HCT116 (cell line): Measurements from ENCODE around the gene PLXNC1. TPM values are rescaled to one million over a fixed set of nuclear protein-coding genes. Genes with fewer than 3 reads are reported as not detected.

ENCODE experiments used
- ATAC-seq: fragments of 200-7000 bp; cut with Tn5 transposase; 2 replicates; pipeline ENCODE4 v1.9.1; 2020; ENCODE audit warnings: mild to moderate bottlenecking, moderate library complexity
- BruUV-seq: library from RNA; stranded (reverse); fragments of 400-500 nt; replicated peaks from 2 replicates; lab custom pipeline; 2021; lab: Mats Ljungman, UMichigan
- CTCF ChIA-PET: fragments of 300-600 bp; sonication (Branson Sonifier 250); formaldehyde crosslinking; loops from one replicate; lab custom pipeline; 2021; ENCODE audit warnings: antibody characterized with exemption; lab: Charles Lee
- POLR2A ChIA-PET: fragments of 300-600, 350-600 bp; sonication (Branson Sonifier 250); formaldehyde crosslinking; loops from one replicate; lab custom pipeline; 2021; ENCODE audit warnings: antibody characterized with exemption; lab: Charles Lee
- RAD21 ChIA-PET, 2 experiments: fragments of 300-600 bp; sonication (Branson Sonifier 250); formaldehyde crosslinking; loops; one replicate each; lab custom pipeline; 2023; ENCODE audit warnings: low total read pairs in 2 of 2; ENCODE audit not compliant: uncharacterized antibody in 2 of 2, unreplicated experiment in 2 of 2, low non-redundant PET in 1 of 2; lab: Charles Lee
- DNase-seq: peaks from one replicate; pipeline ENCODE4 v3.0.0-alpha.2; 2010; ENCODE audit warnings: low read depth, low spot score
- H2AFZ ChIP-seq: fragments of 200-600 bp; shearing (Covaris generic), sonication (generic); 2 replicates; pipeline ENCODE4 v1.6.1; 2017; ENCODE audit warnings: low read depth, mixed run types, mixed read lengths, antibody characterized with exemption, low read length; ENCODE audit not compliant: poor library complexity, severe bottlenecking
- H3K27ac ChIP-seq: 2 replicates; pipeline ENCODE4 v1.5.1; 2012; ENCODE audit warnings: low read depth, low read length
- H3K27me3 ChIP-seq: fragments of 200-600 bp; sonication (generic); 2 replicates; pipeline ENCODE4 v1.6.1; 2016; ENCODE audit warnings: mixed run types, low read length, mixed read lengths; ENCODE audit not compliant: insufficient read depth
- H3K36me3 ChIP-seq, 2 experiments: fragments of 200-500 bp in 1 of 2; fragments of 200-600 bp in 1 of 2; sonication (Bioruptor generic) in 1 of 2; sonication (generic) in 1 of 2; 2 replicates each; pipeline versions ENCODE4 v1.5.1 to v1.6.1; 2014 to 2016; ENCODE audit warnings: low read length in 2 of 2, inconsistent platforms in 1 of 2, mixed read lengths in 1 of 2, mixed run types in 1 of 2; ENCODE audit not compliant: insufficient read depth in 2 of 2, control insufficient read depth in 1 of 2
- H3K4me1 ChIP-seq, 2 experiments: fragments of 200-600 bp in 1 of 2; sonication (generic) in 1 of 2; 2 replicates each; pipeline versions ENCODE4 v1.5.1 to v1.6.1; 2012 to 2017; ENCODE audit warnings: low read length in 2 of 2, inconsistent platforms in 1 of 2, mild to moderate bottlenecking in 1 of 2, mixed read lengths in 1 of 2, mixed run types in 1 of 2, moderate library complexity in 1 of 2; ENCODE audit not compliant: insufficient read depth in 2 of 2, control insufficient read depth in 1 of 2
- H3K4me2 ChIP-seq: fragments of 200-600 bp; sonication (generic); 2 replicates; pipeline ENCODE4 v1.6.1; 2017; ENCODE audit warnings: mixed run types, low read length, mixed read lengths
- H3K4me3 ChIP-seq, 2 experiments: fragments of 200-600 bp in 1 of 2; sonication (generic) in 1 of 2; replicated peaks in 1 of 2; 2 replicates each; pipeline ENCODE4 v1.5.1; 2011 to 2016; ENCODE audit warnings: low read length in 2 of 2, control low read depth in 1 of 2, low read depth in 1 of 2, mild to moderate bottlenecking in 1 of 2, mixed read lengths in 1 of 2, mixed run types in 1 of 2
- H3K79me2 ChIP-seq: fragments of 200-600 bp; sonication (generic); 2 replicates; pipeline ENCODE4 v1.6.1; 2017; ENCODE audit warnings: mild to moderate bottlenecking, mixed run types, low read length, moderate library complexity, mixed read lengths; ENCODE audit not compliant: insufficient read depth
- H3K9ac ChIP-seq: fragments of 200-600 bp; sonication (generic); 2 replicates; pipeline ENCODE4 v1.6.1; 2016; ENCODE audit warnings: low read length, mixed read lengths
- H3K9me2 ChIP-seq: fragments of 200-600 bp; sonication (generic), shearing (Covaris generic); 2 replicates; pipeline ENCODE4 v1.6.1; 2017; ENCODE audit warnings: mixed run types, mild to moderate bottlenecking, moderate library complexity; ENCODE audit not compliant: insufficient read depth
- H3K9me3 ChIP-seq, 2 experiments: fragments of 200-500 bp in 1 of 2; fragments of 200-600 bp in 1 of 2; sonication (Bioruptor generic) in 1 of 2; sonication (generic) in 1 of 2; 2 replicates each; pipeline ENCODE4 v1.6.1; 2014 to 2017; ENCODE audit warnings: low read length in 2 of 2, mixed read lengths in 2 of 2, inconsistent platforms in 1 of 2, low read depth in 1 of 2, mild to moderate bottlenecking in 1 of 2, mixed run types in 1 of 2, moderate library complexity in 1 of 2; ENCODE audit not compliant: control insufficient read depth in 1 of 2, insufficient read depth in 1 of 2
- H4K20me1 ChIP-seq: fragments of 200-600 bp; sonication (generic), shearing (Covaris generic); 2 replicates; pipeline ENCODE4 v1.6.1; 2017; ENCODE audit warnings: mixed run types, mild to moderate bottlenecking, moderate library complexity; ENCODE audit not compliant: insufficient read depth
- EGR1 ChIP-seq: IDR thresholded peaks from 2 replicates; pipeline ENCODE4 v1.6.1; 2012; ENCODE audit warnings: low read depth
- ELF1 ChIP-seq: IDR thresholded peaks from 2 replicates; pipeline ENCODE4 v1.6.1; 2012; ENCODE audit warnings: low read depth, borderline replicate concordance
- EZH2 ChIP-seq: fragments of 200-600 bp; sonication (generic); IDR thresholded peaks from 2 replicates; pipeline ENCODE4 v1.6.1; 2017; ENCODE audit warnings: antibody characterized with exemption, mixed run types
- EZH2phosphoT487 ChIP-seq: fragments of 200-600 bp; IDR thresholded peaks from 2 replicates; pipeline ENCODE4 v1.6.1; 2018; ENCODE audit warnings: antibody characterized with exemption, borderline replicate concordance
- JUND ChIP-seq: IDR thresholded peaks from 2 replicates; pipeline ENCODE4 v1.6.1; 2012
- ZNF274 ChIP-seq: fragments of 200-500 bp; sonication (Bioruptor generic); IDR thresholded peaks from 2 replicates; pipeline ENCODE4 v1.6.1; 2014; ENCODE audit warnings: mild to moderate bottlenecking, low read depth, low read length, inconsistent platforms
- intact Hi-C: fragments of 100-400 bp; cut with micrococcal nuclease; formaldehyde crosslinking; loops from 2 replicates; pipeline ENCODE4 v1.10.0; 2022
- total RNA-seq: library from RNA; stranded (reverse); gene quantifications from one replicate; pipeline ENCODE4 v1.2.1, GENCODE V29; 2021; ENCODE audit not compliant: unreplicated experiment
- TF ChIP-seq, protein P1 (sequence below): IDR thresholded peaks from 2 replicates; pipeline ENCODE4 v1.6.1; 2011; ENCODE audit warnings: mild to moderate bottlenecking, low read length, moderate library complexity; ENCODE audit not compliant: insufficient replicate concordance; ENCODE audit errors: extremely low read depth
- TF ChIP-seq, protein P2 (sequence below), 3 experiments: fragments of 200-600 bp in 1 of 3; sonication (generic) in 1 of 3; IDR thresholded peaks in 2 of 3; conservative IDR thresholded peaks in 1 of 3; 2 replicates each; pipeline ENCODE4 v1.5.1; 2012 to 2017; ENCODE audit warnings: low read depth in 2 of 3, low read length in 2 of 3, antibody characterized with exemption in 1 of 3, borderline replicate concordance in 1 of 3, control low read depth in 1 of 3, mild to moderate bottlenecking in 1 of 3, mixed read lengths in 1 of 3, mixed run types in 1 of 3, moderate library complexity in 1 of 3; ENCODE audit not compliant: insufficient read depth in 1 of 3
- TF ChIP-seq, protein P3 (sequence below): IDR thresholded peaks from 2 replicates; pipeline ENCODE4 v1.6.1; 2012
- TF ChIP-seq, protein P4 (sequence below): IDR thresholded peaks from 2 replicates; pipeline ENCODE4 v1.6.1; 2012

The PLXNC1 gene
- total RNA-seq, 1 experiment from 2014 or later, result 0.25 TPM

DNA sequence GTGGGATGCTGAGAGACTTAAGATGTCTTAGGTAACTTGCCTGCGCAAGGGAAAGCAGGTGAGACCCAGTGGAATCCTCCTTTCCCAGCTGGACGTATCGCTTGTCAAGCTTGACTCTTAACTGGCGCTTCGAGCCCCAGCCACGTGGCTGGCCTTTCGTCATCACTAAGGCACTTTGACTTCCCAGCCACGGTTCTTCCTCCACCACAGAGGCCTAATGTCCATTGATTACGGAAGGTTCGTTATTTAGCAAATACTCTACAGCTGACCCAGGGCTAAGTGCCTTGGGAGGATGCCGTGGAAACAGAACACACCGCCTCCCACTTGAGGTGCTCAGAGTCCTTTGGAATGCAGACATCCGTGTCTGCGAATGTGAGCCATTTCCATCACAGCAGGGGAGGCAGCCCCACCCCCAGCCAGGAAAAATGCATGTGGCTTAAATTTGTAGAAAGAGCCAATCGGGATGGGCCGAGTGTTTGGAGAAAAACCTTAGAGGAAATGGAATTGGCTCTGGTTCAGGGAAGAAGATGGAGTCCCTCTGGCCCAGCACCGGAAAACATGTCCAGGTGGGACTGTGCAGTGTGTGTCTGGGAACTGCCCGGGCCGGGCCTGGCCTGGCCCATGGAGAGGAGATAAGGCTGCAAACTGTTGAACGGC is 115.7 kb downstream of the PLXNC1 start:
- Histone ChIP-seq H4K20me1 (no peaks in the 10 kb centered on the region), H3K27ac (no peak overlapping the region), H3K9ac (no peak overlapping the region), H3K9me2 (no peaks in the 10 kb centered on the region), H3K79me2 (no peaks in the 10 kb centered on the region), H3K4me1 (peaks cover 11 to 21% of the 10 kb centered on the region in 2 experiments), H3K27me3 (no peaks in the 10 kb centered on the region), H3K4me2 (no peak overlapping the region), H3K9me3 (no peaks in the 10 kb centered on the region), H2AFZ (no peak overlapping the region), H3K4me3 (no peak overlapping the region), H3K36me3 (no peaks in the 10 kb centered on the region)
- POLR2A ChIA-PET, result no interaction called here
- no TSS peak for BruUV-seq
- CTCF ChIA-PET, result no interaction called here
- TF ChIP-seq ZNF274 (no peak), JUND (no peak), EGR1 (no peak), EZH2phosphoT487 (no peak)
- TF ChIP-seq, protein P1, sequence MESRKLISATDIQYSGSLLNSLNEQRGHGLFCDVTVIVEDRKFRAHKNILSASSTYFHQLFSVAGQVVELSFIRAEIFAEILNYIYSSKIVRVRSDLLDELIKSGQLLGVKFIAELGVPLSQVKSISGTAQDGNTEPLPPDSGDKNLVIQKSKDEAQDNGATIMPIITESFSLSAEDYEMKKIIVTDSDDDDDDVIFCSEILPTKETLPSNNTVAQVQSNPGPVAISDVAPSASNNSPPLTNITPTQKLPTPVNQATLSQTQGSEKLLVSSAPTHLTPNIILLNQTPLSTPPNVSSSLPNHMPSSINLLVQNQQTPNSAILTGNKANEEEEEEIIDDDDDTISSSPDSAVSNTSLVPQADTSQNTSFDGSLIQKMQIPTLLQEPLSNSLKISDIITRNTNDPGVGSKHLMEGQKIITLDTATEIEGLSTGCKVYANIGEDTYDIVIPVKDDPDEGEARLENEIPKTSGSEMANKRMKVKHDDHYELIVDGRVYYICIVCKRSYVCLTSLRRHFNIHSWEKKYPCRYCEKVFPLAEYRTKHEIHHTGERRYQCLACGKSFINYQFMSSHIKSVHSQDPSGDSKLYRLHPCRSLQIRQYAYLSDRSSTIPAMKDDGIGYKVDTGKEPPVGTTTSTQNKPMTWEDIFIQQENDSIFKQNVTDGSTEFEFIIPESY, result no peak
- no peak for DNase-seq
- ATAC-seq, result no peak
- intact Hi-C loops, result no loop called here
- RAD21 ChIA-PET, result no interaction called here

DNA sequence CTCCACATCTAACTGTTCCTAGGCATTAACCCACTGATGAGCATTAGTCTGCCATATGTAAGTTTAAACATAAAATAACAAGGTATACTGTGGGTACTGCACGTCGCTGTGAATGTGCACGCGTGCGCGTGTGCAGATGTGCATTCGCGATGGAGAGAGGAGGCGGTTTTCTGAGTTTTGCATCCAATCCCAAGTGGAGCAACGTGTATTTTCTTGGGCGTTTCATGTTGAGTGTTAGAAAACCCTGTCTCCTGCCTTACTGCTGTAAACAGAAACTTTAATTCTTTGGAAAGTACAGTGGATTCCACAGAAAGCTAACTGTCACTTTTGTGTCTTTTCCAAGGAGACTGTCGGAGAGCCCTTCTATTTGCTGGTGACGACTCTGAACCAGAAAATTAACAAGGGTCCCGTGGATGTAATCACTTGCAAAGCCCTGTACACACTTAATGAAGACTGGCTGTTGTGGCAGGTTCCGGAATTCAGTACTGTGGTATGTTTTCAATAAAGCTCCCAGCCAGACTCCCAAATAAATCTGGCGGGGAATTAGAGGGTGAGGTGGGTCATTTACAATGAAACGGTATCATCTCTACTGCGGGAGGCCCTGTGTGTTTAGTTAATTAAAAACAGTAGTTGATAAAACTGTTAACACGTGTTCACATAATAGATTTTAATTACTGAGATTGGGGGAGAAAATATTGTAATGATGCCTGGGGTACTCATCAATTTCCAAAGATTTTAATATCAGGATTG is 116.5 kb downstream of the PLXNC1 start:
- intact Hi-C loops, result no loop called here
- TF ChIP-seq, protein P2, sequence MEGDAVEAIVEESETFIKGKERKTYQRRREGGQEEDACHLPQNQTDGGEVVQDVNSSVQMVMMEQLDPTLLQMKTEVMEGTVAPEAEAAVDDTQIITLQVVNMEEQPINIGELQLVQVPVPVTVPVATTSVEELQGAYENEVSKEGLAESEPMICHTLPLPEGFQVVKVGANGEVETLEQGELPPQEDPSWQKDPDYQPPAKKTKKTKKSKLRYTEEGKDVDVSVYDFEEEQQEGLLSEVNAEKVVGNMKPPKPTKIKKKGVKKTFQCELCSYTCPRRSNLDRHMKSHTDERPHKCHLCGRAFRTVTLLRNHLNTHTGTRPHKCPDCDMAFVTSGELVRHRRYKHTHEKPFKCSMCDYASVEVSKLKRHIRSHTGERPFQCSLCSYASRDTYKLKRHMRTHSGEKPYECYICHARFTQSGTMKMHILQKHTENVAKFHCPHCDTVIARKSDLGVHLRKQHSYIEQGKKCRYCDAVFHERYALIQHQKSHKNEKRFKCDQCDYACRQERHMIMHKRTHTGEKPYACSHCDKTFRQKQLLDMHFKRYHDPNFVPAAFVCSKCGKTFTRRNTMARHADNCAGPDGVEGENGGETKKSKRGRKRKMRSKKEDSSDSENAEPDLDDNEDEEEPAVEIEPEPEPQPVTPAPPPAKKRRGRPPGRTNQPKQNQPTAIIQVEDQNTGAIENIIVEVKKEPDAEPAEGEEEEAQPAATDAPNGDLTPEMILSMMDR (IDR thresholded peaks at IDR 0.05 in 2 of 3, conservative IDR thresholded peaks at IDR 0.05 in 1 of 3; ENCODE audit: borderline replicate concordance in 1 of 3, insufficient read depth in 1 of 3, low read depth in 2 of 3, low read length in 2 of 3), result no peak
- TF ChIP-seq, protein P1, result no peak
- TF ChIP-seq, protein P3, sequence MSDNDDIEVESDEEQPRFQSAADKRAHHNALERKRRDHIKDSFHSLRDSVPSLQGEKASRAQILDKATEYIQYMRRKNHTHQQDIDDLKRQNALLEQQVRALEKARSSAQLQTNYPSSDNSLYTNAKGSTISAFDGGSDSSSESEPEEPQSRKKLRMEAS, result no peak
- TF ChIP-seq, protein P4, sequence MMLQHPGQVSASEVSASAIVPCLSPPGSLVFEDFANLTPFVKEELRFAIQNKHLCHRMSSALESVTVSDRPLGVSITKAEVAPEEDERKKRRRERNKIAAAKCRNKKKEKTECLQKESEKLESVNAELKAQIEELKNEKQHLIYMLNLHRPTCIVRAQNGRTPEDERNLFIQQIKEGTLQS, result no peak
- no peak for TF ChIP-seq ELF1
- TF ChIP-seq EZH2, result no peak
- no peak for TF ChIP-seq EZH2phosphoT487

More for the DNA sequence above, 116.5 kb downstream of the PLXNC1 start:
- no peaks in the 10 kb centered on the region for H3K79me2 ChIP-seq
- H3K36me3 ChIP-seq, result no peaks in the 10 kb centered on the region
- no peak for DNase-seq
- no peak overlapping the region for H3K4me3 ChIP-seq
- H3K4me1 ChIP-seq, result peaks cover 11 to 21% of the 10 kb centered on the region in 2 experiments
- ChIA-PET POLR2A (no interaction called here), RAD21 (no interaction called here), CTCF (no interaction called here)
- H4K20me1 ChIP-seq, result no peaks in the 10 kb centered on the region
- H3K9ac ChIP-seq, result no peak overlapping the region
- BruUV-seq, result no TSS peak
- H3K27me3 ChIP-seq, result no peaks in the 10 kb centered on the region
- H3K4me2 ChIP-seq, result no peak overlapping the region
- no peaks in the 10 kb centered on the region for H3K9me2 ChIP-seq
- no peaks in the 10 kb centered on the region for H3K9me3 ChIP-seq
- H2AFZ ChIP-seq, result no peak overlapping the region
- H3K27ac ChIP-seq, result no peak overlapping the region
- no peak for ATAC-seq
